ENCODE measurements around the gene GCGR. TPM values are rescaled to one million over a fixed set of nuclear protein-coding genes. Genes with fewer than 3 reads are reported as not detected.

GCGR gene
- polyA plus RNA-seq, 1 donor from 2014 or later = not detected

DNA sequence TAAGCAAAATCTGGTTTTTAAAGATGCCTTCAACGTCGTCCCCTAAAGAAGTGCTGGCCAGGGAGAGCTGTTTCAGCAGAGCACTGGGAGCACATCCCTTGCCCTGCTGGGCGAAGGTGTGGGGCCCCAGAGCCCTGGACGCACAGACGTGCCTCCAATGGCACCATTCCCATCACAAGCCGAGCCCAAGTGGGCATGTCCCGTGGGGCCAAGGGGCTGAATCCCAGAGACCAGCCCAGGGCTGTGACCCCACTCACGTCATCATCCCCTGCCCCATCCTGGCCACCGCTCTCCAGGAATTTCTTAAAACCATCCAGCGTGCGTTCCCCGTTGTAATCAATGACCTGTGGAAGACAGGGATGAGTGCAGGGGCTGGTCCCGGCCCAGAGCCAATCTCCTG lies 40.9 kb downstream of the GCGR start:
- no peaks in the 10 kb centered on the region for H3K79me2 ChIP-seq (replicated peaks; ENCODE audit: insufficient read depth, low read length)
- TF ChIP-seq EP300 (conservative IDR thresholded peaks at IDR 0.05; ENCODE audit: poor library complexity, severe bottlenecking) = no peak
- TF ChIP-seq, protein P1, sequence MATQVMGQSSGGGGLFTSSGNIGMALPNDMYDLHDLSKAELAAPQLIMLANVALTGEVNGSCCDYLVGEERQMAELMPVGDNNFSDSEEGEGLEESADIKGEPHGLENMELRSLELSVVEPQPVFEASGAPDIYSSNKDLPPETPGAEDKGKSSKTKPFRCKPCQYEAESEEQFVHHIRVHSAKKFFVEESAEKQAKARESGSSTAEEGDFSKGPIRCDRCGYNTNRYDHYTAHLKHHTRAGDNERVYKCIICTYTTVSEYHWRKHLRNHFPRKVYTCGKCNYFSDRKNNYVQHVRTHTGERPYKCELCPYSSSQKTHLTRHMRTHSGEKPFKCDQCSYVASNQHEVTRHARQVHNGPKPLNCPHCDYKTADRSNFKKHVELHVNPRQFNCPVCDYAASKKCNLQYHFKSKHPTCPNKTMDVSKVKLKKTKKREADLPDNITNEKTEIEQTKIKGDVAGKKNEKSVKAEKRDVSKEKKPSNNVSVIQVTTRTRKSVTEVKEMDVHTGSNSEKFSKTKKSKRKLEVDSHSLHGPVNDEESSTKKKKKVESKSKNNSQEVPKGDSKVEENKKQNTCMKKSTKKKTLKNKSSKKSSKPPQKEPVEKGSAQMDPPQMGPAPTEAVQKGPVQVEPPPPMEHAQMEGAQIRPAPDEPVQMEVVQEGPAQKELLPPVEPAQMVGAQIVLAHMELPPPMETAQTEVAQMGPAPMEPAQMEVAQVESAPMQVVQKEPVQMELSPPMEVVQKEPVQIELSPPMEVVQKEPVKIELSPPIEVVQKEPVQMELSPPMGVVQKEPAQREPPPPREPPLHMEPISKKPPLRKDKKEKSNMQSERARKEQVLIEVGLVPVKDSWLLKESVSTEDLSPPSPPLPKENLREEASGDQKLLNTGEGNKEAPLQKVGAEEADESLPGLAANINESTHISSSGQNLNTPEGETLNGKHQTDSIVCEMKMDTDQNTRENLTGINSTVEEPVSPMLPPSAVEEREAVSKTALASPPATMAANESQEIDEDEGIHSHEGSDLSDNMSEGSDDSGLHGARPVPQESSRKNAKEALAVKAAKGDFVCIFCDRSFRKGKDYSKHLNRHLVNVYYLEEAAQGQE (IDR thresholded peaks at IDR 0.05; ENCODE audit: borderline replicate concordance) = no peak
- H3K36me3 ChIP-seq (ENCODE audit: insufficient read depth, low read length) = no peaks in the 10 kb centered on the region
- no peaks in the 10 kb centered on the region for H4K20me1 ChIP-seq (ENCODE audit: insufficient read depth)
- H3K9me2 ChIP-seq (ENCODE audit: insufficient read depth, low read length) = no peaks in the 10 kb centered on the region
- H2AFZ ChIP-seq (ENCODE audit: low read depth, low read length) = no peak overlapping the region
- no peaks in the 10 kb centered on the region for H3K27me3 ChIP-seq (ENCODE audit: insufficient read depth, low read depth, low read length)
- no peaks in the 10 kb centered on the region for H3K9me3 ChIP-seq (ENCODE audit: low read length)
- H3K4me3 ChIP-seq (ENCODE audit: low read length) = no peak overlapping the region
- H3K9ac ChIP-seq (ENCODE audit: low read length) = no peak overlapping the region
- H3K4me2 ChIP-seq (ENCODE audit: low read length) = no peak overlapping the region
- H3K27ac ChIP-seq (ENCODE audit: low read length) = no peak overlapping the region
- H3F3A ChIP-seq (ENCODE audit: insufficient read depth, low read length, poor library complexity, severe bottlenecking) = no peaks in the 10 kb centered on the region

DNA sequence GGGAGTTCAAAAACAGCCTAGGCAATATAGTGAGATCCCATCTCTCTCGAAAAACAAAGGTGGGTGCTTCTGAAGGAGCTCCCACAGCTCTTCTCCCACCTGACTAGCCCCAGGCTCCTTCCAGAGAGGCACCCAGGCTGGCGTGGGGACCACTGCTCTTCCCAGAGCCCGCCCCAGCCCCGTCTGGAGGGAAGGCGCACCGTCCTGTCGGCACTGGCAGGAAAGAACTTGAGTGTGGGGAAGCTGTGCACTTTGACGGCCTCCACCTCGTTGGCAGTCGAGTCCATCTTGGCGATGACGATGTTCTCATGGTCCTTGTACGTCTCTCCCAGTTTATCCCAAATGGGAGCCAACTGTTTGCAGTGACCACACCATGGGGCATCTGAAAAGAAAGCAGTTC lies 41.4 kb downstream of the GCGR start:
- TF ChIP-seq, protein P1 (IDR thresholded peaks at IDR 0.05; ENCODE audit: borderline replicate concordance) = no peak
- TF ChIP-seq EP300 (conservative IDR thresholded peaks at IDR 0.05; ENCODE audit: poor library complexity, severe bottlenecking) (no peak), MXI1 (conservative IDR thresholded peaks at IDR 0.05; ENCODE audit: poor library complexity, severe bottlenecking) (no peak), POLR2AphosphoS5 (IDR thresholded peaks at IDR 0.05) (no peak), TAF1 (IDR thresholded peaks at IDR 0.05; ENCODE audit: low read depth) (no peak), RAD21 (conservative IDR thresholded peaks at IDR 0.05) (no peak), SMC3 (conservative IDR thresholded peaks at IDR 0.05; ENCODE audit: poor library complexity) (no peak), EZH2 (IDR thresholded peaks at IDR 0.05; ENCODE audit: borderline replicate concordance, insufficient read depth, low read length, poor library complexity, severe bottlenecking) (no peak)
- TF ChIP-seq, protein P2, sequence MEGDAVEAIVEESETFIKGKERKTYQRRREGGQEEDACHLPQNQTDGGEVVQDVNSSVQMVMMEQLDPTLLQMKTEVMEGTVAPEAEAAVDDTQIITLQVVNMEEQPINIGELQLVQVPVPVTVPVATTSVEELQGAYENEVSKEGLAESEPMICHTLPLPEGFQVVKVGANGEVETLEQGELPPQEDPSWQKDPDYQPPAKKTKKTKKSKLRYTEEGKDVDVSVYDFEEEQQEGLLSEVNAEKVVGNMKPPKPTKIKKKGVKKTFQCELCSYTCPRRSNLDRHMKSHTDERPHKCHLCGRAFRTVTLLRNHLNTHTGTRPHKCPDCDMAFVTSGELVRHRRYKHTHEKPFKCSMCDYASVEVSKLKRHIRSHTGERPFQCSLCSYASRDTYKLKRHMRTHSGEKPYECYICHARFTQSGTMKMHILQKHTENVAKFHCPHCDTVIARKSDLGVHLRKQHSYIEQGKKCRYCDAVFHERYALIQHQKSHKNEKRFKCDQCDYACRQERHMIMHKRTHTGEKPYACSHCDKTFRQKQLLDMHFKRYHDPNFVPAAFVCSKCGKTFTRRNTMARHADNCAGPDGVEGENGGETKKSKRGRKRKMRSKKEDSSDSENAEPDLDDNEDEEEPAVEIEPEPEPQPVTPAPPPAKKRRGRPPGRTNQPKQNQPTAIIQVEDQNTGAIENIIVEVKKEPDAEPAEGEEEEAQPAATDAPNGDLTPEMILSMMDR (IDR thresholded peaks at IDR 0.05; ENCODE audit: poor library complexity, severe bottlenecking) = no peak
- Histone ChIP-seq H3K4me2 (ENCODE audit: low read length) (no peak overlapping the region), H4K20me1 (ENCODE audit: insufficient read depth) (no peaks in the 10 kb centered on the region), H2AFZ (ENCODE audit: low read depth, low read length) (no peak overlapping the region), H3K79me2 (replicated peaks; ENCODE audit: insufficient read depth, low read length) (no peaks in the 10 kb centered on the region), H3K4me3 (ENCODE audit: low read length) (no peak overlapping the region), H3K27me3 (ENCODE audit: insufficient read depth, low read depth, low read length) (no peaks in the 10 kb centered on the region), H3K36me3 (ENCODE audit: insufficient read depth, low read length) (no peaks in the 10 kb centered on the region), H3K9me3 (ENCODE audit: low read length) (no peaks in the 10 kb centered on the region), H3K9ac (ENCODE audit: low read length) (no peak overlapping the region), H3K27ac (ENCODE audit: low read length) (no peak overlapping the region), H3K9me2 (ENCODE audit: insufficient read depth, low read length) (no peaks in the 10 kb centered on the region), H3F3A (ENCODE audit: insufficient read depth, low read length, poor library complexity, severe bottlenecking) (no peaks in the 10 kb centered on the region)
